ENCODE results near the gene TFRC.
"Not testable (repeated sequence)": the region's sequence is repeated elsewhere in the genome, so short reads cannot be mapped to it uniquely, and the experiment has no call there.

TFRC gene

GRCh38 chr3:196067439-196067838 is 14.5 kb downstream of the TFRC start:
- Histone ChIP-seq H3K4me1 (ENCODE audit: insufficient read depth, low read length) (no peaks in the 10 kb centered on the region), H3K9ac (ENCODE audit: low read depth, low read length) (no peak overlapping the region), H3K36me3 (ENCODE audit: insufficient read depth, low read length) (peaks cover 47% of the 10 kb centered on the region), H3K9me3 (ENCODE audit: control insufficient read depth, insufficient read depth, low read length) (no peaks in the 10 kb centered on the region)

GRCh38 chr3:196063971-196064370 is 17.9 kb downstream of the TFRC start:
- H3K9ac ChIP-seq (ENCODE audit: low read depth, low read length): no peak overlapping the region
- no peaks in the 10 kb centered on the region for H3K4me1 ChIP-seq (ENCODE audit: insufficient read depth, low read length)
- no peaks in the 10 kb centered on the region for H3K9me3 ChIP-seq (ENCODE audit: control insufficient read depth, insufficient read depth, low read length)
- peaks cover 39% of the 10 kb centered on the region for H3K36me3 ChIP-seq (ENCODE audit: insufficient read depth, low read length)

- Histone ChIP-seq H3K9ac (ENCODE audit: low read depth, low read length) (no peak overlapping the region), H3K4me1 (ENCODE audit: insufficient read depth, low read length) (0 out of 2 replicates have a peak, but pooled peaks cover 3% of the 10 kb centered on the region), H3K36me3 (ENCODE audit: insufficient read depth, low read length) (peaks cover 43% of the 10 kb centered on the region), H3K9me3 (ENCODE audit: control insufficient read depth, insufficient read depth, low read length) (no peaks in the 10 kb centered on the region)
Observed at GRCh38 chr3:196063456-196063855, 18.4 kb downstream of the TFRC start.

- no peak overlapping the region for H3K9ac ChIP-seq (ENCODE audit: low read depth, low read length)
- H3K4me1 ChIP-seq (ENCODE audit: insufficient read depth, low read length): 0 out of 2 replicates have a peak, but pooled peaks cover 6% of the 10 kb centered on the region
- H3K9me3 ChIP-seq (ENCODE audit: control insufficient read depth, insufficient read depth, low read length): no peaks in the 10 kb centered on the region
- peaks cover 41% of the 10 kb centered on the region for H3K36me3 ChIP-seq (ENCODE audit: insufficient read depth, low read length)
Observed at GRCh38 chr3:196063049-196063448, 18.8 kb downstream of the TFRC start.

- H3K36me3 ChIP-seq (ENCODE audit: insufficient read depth, low read length): peaks cover 46% of the 10 kb centered on the region
- no peak overlapping the region for H3K9ac ChIP-seq (ENCODE audit: low read depth, low read length)
- H3K9me3 ChIP-seq (ENCODE audit: control insufficient read depth, insufficient read depth, low read length): no peaks in the 10 kb centered on the region
- peaks cover 17% of the 10 kb centered on the region; the same call in 1 of the 2 replicates for H3K4me1 ChIP-seq (ENCODE audit: insufficient read depth, low read length)
Observed at GRCh38 chr3:196060834-196061233, 21.1 kb downstream of the TFRC start.

GRCh38 chr3:196057760-196058331 is 24.0 kb downstream of the TFRC start:
- H3K36me3 ChIP-seq (ENCODE audit: insufficient read depth, low read length): peaks cover 60% of the 10 kb centered on the region
- peaks cover 17% of the 10 kb centered on the region; the same call in 1 of the 2 replicates for H3K4me1 ChIP-seq (ENCODE audit: insufficient read depth, low read length)
- no peaks in the 10 kb centered on the region for H3K9me3 ChIP-seq (ENCODE audit: control insufficient read depth, insufficient read depth, low read length)
- no peak overlapping the region for H3K9ac ChIP-seq (ENCODE audit: low read depth, low read length)

- H3K9me3 ChIP-seq (ENCODE audit: control insufficient read depth, insufficient read depth, low read length); H3K9ac ChIP-seq (ENCODE audit: low read depth, low read length): not testable (repeated sequence)
- Histone ChIP-seq H3K36me3 (ENCODE audit: insufficient read depth, low read length) (peaks cover 57% of the 10 kb centered on the region), H3K4me1 (ENCODE audit: insufficient read depth, low read length) (peaks cover 17% of the 10 kb centered on the region; the same call in 1 of the 2 replicates)
Observed at GRCh38 chr3:196056371-196056770, 25.5 kb downstream of the TFRC start.

- H3K9ac ChIP-seq (ENCODE audit: low read depth, low read length): no peak overlapping the region
- peaks cover 17% of the 10 kb centered on the region; the same call in 1 of the 2 replicates for H3K4me1 ChIP-seq (ENCODE audit: insufficient read depth, low read length)
- H3K36me3 ChIP-seq (ENCODE audit: insufficient read depth, low read length): peaks cover 57% of the 10 kb centered on the region
- H3K9me3 ChIP-seq (ENCODE audit: control insufficient read depth, insufficient read depth, low read length): no peaks in the 10 kb centered on the region
Observed at GRCh38 chr3:196055683-196056270, 26.1 kb downstream of the TFRC start.

GRCh38 chr3:196055240-196055639 is 26.6 kb downstream of the TFRC start:
- H3K36me3 ChIP-seq (ENCODE audit: insufficient read depth, low read length): peaks cover 55% of the 10 kb centered on the region
- H3K4me1 ChIP-seq (ENCODE audit: insufficient read depth, low read length): peaks cover 17% of the 10 kb centered on the region; the same call in 1 of the 2 replicates
- no peak overlapping the region for H3K9ac ChIP-seq (ENCODE audit: low read depth, low read length)
- no peaks in the 10 kb centered on the region for H3K9me3 ChIP-seq (ENCODE audit: control insufficient read depth, insufficient read depth, low read length)

- Histone ChIP-seq H3K36me3 (ENCODE audit: insufficient read depth, low read length) (peaks cover 58% of the 10 kb centered on the region), H3K4me1 (ENCODE audit: insufficient read depth, low read length) (peaks cover 17% of the 10 kb centered on the region; the same call in 1 of the 2 replicates), H3K9me3 (ENCODE audit: control insufficient read depth, insufficient read depth, low read length) (no peaks in the 10 kb centered on the region), H3K9ac (ENCODE audit: low read depth, low read length) (no peak overlapping the region)
Observed at GRCh38 chr3:196054661-196055060, 27.2 kb downstream of the TFRC start.

GRCh38 chr3:196053487-196053886 is 28.4 kb downstream of the TFRC start:
- peaks cover 14% of the 10 kb centered on the region; the same call in 1 of the 2 replicates for H3K4me1 ChIP-seq (ENCODE audit: insufficient read depth, low read length)
- no peak overlapping the region for H3K9ac ChIP-seq (ENCODE audit: low read depth, low read length)
- peaks cover 54% of the 10 kb centered on the region for H3K36me3 ChIP-seq (ENCODE audit: insufficient read depth, low read length)
- H3K9me3 ChIP-seq (ENCODE audit: control insufficient read depth, insufficient read depth, low read length): no peaks in the 10 kb centered on the region

GRCh38 chr3:196051282-196052076 is 30.4 kb downstream of the TFRC start:
- H3K9me3 ChIP-seq (ENCODE audit: control insufficient read depth, insufficient read depth, low read length): no peaks in the 10 kb centered on the region
- H3K4me1 ChIP-seq (ENCODE audit: insufficient read depth, low read length): no peaks in the 10 kb centered on the region
- H3K9ac ChIP-seq (ENCODE audit: low read depth, low read length): no peak overlapping the region
- H3K36me3 ChIP-seq (ENCODE audit: insufficient read depth, low read length): peaks cover 44% of the 10 kb centered on the region

- H3K4me1 ChIP-seq (ENCODE audit: insufficient read depth, low read length): no peaks in the 10 kb centered on the region
- peaks cover 37% of the 10 kb centered on the region for H3K36me3 ChIP-seq (ENCODE audit: insufficient read depth, low read length)
- no peak overlapping the region for H3K9ac ChIP-seq (ENCODE audit: low read depth, low read length)
- no peaks in the 10 kb centered on the region for H3K9me3 ChIP-seq (ENCODE audit: control insufficient read depth, insufficient read depth, low read length)
Observed at GRCh38 chr3:196050597-196050996, 31.3 kb downstream of the TFRC start.

- Histone ChIP-seq H3K4me1 (ENCODE audit: insufficient read depth, low read length) (no peaks in the 10 kb centered on the region), H3K36me3 (ENCODE audit: insufficient read depth, low read length) (peaks cover 27% of the 10 kb centered on the region), H3K9ac (ENCODE audit: low read depth, low read length) (no peak overlapping the region), H3K9me3 (ENCODE audit: control insufficient read depth, insufficient read depth, low read length) (no peaks in the 10 kb centered on the region)
Observed at GRCh38 chr3:196049653-196050052, 32.2 kb downstream of the TFRC start.
